NT2/D1 (cell line): ENCODE data around the gene ADTRP.

ENCODE experiments used
- SUZ12 ChIP-seq: IDR thresholded peaks from 2 replicates; pipeline ENCODE4 v1.6.1; 2011; ENCODE audit not compliant: insufficient read length, insufficient read depth; ENCODE audit errors: extremely low read depth
- YY1 ChIP-seq: IDR thresholded peaks from 2 replicates; pipeline ENCODE4 v1.6.1; 2011; ENCODE audit not compliant: insufficient read length, insufficient read depth
- ZNF274 ChIP-seq: IDR thresholded peaks from 2 replicates; pipeline ENCODE4 v1.6.1; 2011; ENCODE audit warnings: mild to moderate bottlenecking, low read depth, low read length

DNA sequence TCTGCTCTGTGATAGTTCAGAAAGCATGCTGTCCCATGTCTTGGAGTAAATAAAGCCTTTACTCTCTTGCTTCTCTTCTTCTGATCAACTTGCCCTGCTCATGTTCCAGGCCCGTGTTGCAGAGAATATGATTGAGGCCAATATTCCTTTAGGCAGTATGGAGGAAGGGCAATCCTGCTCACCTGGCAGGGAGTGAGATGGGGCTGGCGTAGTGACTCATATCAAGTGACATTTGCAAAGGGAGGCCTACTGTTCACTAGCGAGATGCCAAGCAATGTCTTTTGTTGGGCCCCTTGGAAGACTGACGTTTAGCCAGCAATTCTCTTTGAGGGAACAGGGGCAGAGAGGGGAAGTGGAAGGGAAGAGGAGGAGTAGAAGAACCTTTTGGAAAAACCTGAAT lies 19.7 kb downstream of the ADTRP start:
- TF ChIP-seq SUZ12: no peak
- no peak for TF ChIP-seq ZNF274
- TF ChIP-seq YY1: no peak
